Psoas muscle (tissue), 8 donors: ENCODE results near the gene TMCO4. TPM values are rescaled to one million over a fixed set of nuclear protein-coding genes. Genes with fewer than 3 reads are reported as not detected.

ENCODE experiments used
- ATAC-seq, 4 donors: fragments of 200-7000 bp; cut with Tn5 transposase; one replicate each; pipeline ENCODE4 v1.9.1; 2020; ENCODE audit warnings: moderate library complexity in 3 of 4, mild to moderate bottlenecking in 2 of 4
- DNase-seq, 2 donors: peaks; one replicate each; pipeline ENCODE4 v3.0.0-alpha.2; 2020
- H3K27ac ChIP-seq: fragments of 200-600 bp; one replicate; pipeline ENCODE4 v1.8.0; 2022
- H3K27me3 ChIP-seq, 3 donors: fragments of 200-600 bp in 1 of 3; one replicate each; pipeline versions ENCODE4 v1.6.1 to v1.8.0; 2013 to 2022; ENCODE audit warnings: low read length in 2 of 3, mild to moderate bottlenecking in 2 of 3, moderate library complexity in 1 of 3; ENCODE audit not compliant: insufficient read depth in 3 of 3
- H3K36me3 ChIP-seq, 2 donors: fragments of 200-600 bp in 1 of 2; one replicate each; pipeline versions ENCODE4 v1.6.1 to v1.8.0; 2013 to 2022; ENCODE audit warnings: low read depth in 1 of 2, mild to moderate bottlenecking in 1 of 2, moderate library complexity in 1 of 2; ENCODE audit not compliant: insufficient read depth in 1 of 2
- H3K4me1 ChIP-seq: fragments of 200-600 bp; one replicate; pipeline ENCODE4 v1.8.0; 2022
- H3K4me3 ChIP-seq: fragments of 200-600 bp; one replicate; pipeline ENCODE4 v1.8.0; 2022; ENCODE audit warnings: mild to moderate bottlenecking
- H3K9me3 ChIP-seq: fragments of 200-600 bp; one replicate; pipeline ENCODE4 v1.8.0; 2022
- WGBS, 3 donors: extraction: QIAGEN DNeasy Blood & Tissue Kit; methylation state at CpG; one replicate each; pipeline versions ENCODE4 v1.1.6 to v1.1.7; 2013; 5-methylcytosine and 5-hydroxymethylcytosine counted together
- intact Hi-C, 2 donors: fragments of 100-400 bp; cut with DNase I; formaldehyde crosslinking; loops; one replicate each; pipeline versions ENCODE4 v1.11.0 to v1.14.2; 2022
- polyA plus RNA-seq, 3 donors: library from polyadenylated mRNA; stranded (reverse); fragments of 200-250 nt; gene quantifications; one replicate each; pipeline ENCODE4 v1.2.3, GENCODE V29; 2013
- total RNA-seq, 4 donors: library from RNA; stranded (reverse); fragmentation: NEBNext Ultra II Directional in 2 of 4; extraction: Animal tissue kit (Norgen Biotek cat#: 25700) in 2 of 4; gene quantifications; one replicate each; pipeline versions ENCODE4 v1.2.1 to v1.2.4, GENCODE V29; 2021 to 2023
- TF ChIP-seq, protein P1 (sequence below): fragments of 200-600 bp; IDR thresholded peaks from one replicate; pipeline ENCODE4 v1.8.0; 2022; ENCODE audit warnings: antibody characterized with exemption
- donor health status: healthy with polysubstance abuse.
- donor health status: DM: no; HTN: no; CAD: no; lungs with moderate emphysema.
- donor health status: Bipolar disorder and iron deficiency.
- donor health status: healthy.
- donor health status: DM: yes; HTN: yes; CAD: no.
- donor health status: DM: no; HTN: no; CAD: no.
- donor health status: DM: no; HTN: no; CAD: no.
- donor health status: DM: yes; HTN: yes; CAD: no.

The TMCO4 gene
- total and polyA plus RNA-seq, 7 donors = 2.3 to 4.8 (median 3.2) TPM

DNA sequence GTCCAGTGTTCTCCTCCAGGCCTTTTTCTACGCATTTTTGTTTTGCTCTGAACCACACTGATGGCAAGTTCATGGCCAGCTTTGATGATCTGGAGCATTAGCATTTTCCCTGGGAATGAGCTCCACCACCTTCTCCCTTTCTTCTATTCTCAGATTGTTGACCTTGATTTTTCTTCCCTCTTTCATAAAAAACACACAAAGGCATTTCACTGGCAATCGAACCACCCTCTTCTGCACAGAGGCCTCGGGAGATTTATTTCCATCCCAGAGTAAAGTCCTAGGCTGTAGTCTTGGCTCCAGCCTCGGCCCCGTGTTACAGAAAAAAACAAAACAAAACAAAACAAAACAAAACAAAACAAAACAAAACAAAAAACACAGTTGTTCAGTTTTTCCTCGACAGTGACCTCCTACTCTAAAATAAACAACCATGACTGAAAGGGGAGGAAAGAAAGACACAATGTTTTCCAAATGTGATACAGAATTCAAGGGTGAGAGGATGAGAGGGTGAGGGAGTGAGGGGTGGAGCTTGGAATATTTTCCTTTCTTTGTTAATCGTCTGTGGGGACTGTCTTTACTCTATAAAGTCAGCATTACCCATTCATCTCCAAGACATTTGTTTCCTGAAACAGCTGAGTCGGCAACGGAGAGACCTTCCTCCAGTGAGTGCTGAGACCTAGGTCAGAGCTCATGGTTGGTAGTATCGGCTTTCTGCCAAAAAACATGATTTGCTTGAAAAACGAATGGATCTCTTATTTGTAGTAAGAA lies 45.2 kb upstream of the TMCO4 start:
- ATAC-seq (no peak), DNase-seq (no peak)
- WGBS, 3 donors = 20 to 29% (median 25%) methylated on average over 11 of the region's 11 CpGs
- Histone ChIP-seq H3K4me1 (no peaks in the 10 kb centered on the region), H3K27ac (no peak overlapping the region), H3K27me3 (peaks cover 0 to 7% (median 0%) of the 10 kb centered on the region in 3 donors), H3K4me3 (no peak overlapping the region), H3K9me3 (no peaks in the 10 kb centered on the region), H3K36me3 (no peaks in the 10 kb centered on the region)
- intact Hi-C loops = no loop called here
- TF ChIP-seq, protein P1, sequence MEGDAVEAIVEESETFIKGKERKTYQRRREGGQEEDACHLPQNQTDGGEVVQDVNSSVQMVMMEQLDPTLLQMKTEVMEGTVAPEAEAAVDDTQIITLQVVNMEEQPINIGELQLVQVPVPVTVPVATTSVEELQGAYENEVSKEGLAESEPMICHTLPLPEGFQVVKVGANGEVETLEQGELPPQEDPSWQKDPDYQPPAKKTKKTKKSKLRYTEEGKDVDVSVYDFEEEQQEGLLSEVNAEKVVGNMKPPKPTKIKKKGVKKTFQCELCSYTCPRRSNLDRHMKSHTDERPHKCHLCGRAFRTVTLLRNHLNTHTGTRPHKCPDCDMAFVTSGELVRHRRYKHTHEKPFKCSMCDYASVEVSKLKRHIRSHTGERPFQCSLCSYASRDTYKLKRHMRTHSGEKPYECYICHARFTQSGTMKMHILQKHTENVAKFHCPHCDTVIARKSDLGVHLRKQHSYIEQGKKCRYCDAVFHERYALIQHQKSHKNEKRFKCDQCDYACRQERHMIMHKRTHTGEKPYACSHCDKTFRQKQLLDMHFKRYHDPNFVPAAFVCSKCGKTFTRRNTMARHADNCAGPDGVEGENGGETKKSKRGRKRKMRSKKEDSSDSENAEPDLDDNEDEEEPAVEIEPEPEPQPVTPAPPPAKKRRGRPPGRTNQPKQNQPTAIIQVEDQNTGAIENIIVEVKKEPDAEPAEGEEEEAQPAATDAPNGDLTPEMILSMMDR = no peak

DNA sequence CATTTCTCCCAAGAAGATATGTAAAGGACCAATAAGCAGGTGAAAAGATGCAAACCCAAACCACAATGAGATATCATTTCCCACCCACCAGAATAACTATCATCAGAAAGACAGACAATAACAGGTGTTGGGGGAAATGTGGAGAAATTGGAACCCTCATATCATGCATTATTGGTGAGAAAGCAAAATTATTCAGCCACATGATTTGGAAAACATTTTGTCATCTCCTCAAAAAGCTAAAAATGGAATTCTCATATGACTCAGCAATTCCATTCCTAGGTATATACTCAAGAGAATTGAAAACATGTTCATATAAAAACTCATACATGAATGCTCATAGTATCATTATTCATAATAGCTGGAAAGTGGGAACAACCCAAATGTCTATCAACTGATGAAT lies 40.5 kb upstream of the TMCO4 start:
- DNase-seq (no peak), ATAC-seq (no peak)
- intact Hi-C loops = no loop called here
- H3K27me3 ChIP-seq = no peaks in the 10 kb centered on the region
- no peaks in the 10 kb centered on the region for H3K36me3 ChIP-seq
- H3K9me3 ChIP-seq = no peaks in the 10 kb centered on the region
- H3K4me3 ChIP-seq = no peak overlapping the region
- no peaks in the 10 kb centered on the region for H3K4me1 ChIP-seq
- H3K27ac ChIP-seq = no peak overlapping the region
- TF ChIP-seq, protein P1 = no peak

DNA sequence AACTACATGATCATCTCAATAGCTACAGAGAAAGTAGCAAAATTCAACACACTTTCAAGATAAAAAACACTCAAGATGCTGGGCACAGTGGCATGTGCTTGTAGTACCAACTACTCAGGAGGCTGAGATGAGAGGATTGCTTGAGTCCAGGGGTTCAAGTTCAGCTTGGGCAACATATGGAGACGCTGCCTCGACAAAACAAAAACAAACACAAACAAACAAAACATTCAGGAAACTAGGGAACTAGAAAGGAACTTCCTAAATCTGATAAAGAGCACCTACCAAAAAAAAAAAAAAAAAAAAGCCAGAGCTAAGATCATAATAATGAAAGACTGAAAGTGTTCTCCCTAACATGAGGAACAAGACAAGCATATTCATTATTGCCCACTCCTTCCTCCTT lies 38.1 kb upstream of the TMCO4 start:
- intact Hi-C loops = no loop called here
- H3K4me1 ChIP-seq = no peaks in the 10 kb centered on the region
- TF ChIP-seq, protein P1 = no peak
- H3K27ac ChIP-seq = no peak overlapping the region
- DNase-seq (no peak), ATAC-seq (no peak)
- H3K36me3 ChIP-seq = no peaks in the 10 kb centered on the region
- WGBS, 3 donors = 53 to 64% (median 62%) methylated on average over 2 of the region's 2 CpGs
- no peaks in the 10 kb centered on the region for H3K27me3 ChIP-seq
- no peak overlapping the region for H3K4me3 ChIP-seq
- no peaks in the 10 kb centered on the region for H3K9me3 ChIP-seq

DNA sequence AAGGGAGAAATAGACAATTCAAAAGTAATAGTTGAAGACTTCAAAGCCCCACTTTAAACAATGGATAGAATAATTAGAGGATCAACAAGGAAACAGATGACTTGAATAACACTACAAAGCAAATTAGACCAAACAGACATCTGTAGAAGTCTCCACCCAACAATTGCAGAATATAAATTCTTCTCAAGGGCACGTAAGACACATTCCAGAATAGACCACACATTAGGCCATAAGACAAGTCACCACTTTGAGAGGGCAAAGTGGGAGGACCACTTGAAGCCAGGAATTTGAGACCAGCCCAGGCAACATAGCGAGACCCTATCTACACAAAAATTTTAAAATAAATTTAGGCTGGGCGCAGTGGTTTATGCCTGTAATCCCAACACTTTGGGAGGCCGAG lies 35.9 kb upstream of the TMCO4 start:
- no peaks in the 10 kb centered on the region for H3K36me3 ChIP-seq
- no peak overlapping the region for H3K27ac ChIP-seq
- H3K27me3 ChIP-seq = peaks cover 0 to 5% (median 0%) of the 10 kb centered on the region in 3 donors
- DNase-seq (no peak), ATAC-seq (no peak)
- H3K9me3 ChIP-seq = no peaks in the 10 kb centered on the region
- no peak overlapping the region for H3K4me3 ChIP-seq
- WGBS, 3 donors = 88 to 93% (median 88%) methylated on average over 4 of the region's 4 CpGs
- intact Hi-C loops = no loop called here
- H3K4me1 ChIP-seq = no peaks in the 10 kb centered on the region
- TF ChIP-seq, protein P1 = no peak

DNA sequence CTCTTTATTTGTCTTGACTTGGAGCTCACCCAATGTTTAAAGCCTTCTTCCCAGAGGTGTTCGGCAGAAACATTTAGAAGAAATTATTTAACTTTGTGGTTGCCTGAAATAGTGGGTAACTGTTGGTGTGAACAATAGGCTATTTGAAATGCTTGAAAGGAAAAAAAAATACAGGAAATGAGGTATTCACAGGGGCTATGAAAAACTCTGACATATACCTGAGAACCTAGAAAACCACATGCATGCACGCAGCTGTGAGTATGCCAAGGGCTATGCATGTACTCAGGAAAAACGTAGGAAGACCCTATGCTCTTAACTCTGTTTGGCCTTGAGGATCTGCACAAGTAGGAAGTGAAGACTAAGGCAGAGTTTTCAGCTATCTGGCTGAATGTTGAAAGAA lies 31.7 kb upstream of the TMCO4 start:
- DNase-seq (no peak), ATAC-seq (no peak)
- Histone ChIP-seq H3K9me3 (no peaks in the 10 kb centered on the region), H3K4me3 (no peak overlapping the region), H3K36me3 (no peaks in the 10 kb centered on the region), H3K4me1 (no peaks in the 10 kb centered on the region), H3K27ac (no peak overlapping the region), H3K27me3 (peaks cover 0 to 14% (median 2%) of the 10 kb centered on the region in 3 donors)
- intact Hi-C loops = no loop called here
- 79 to 81% (median 81%) methylated on average over 3 of the region's 3 CpGs for WGBS, 3 donors
- TF ChIP-seq, protein P1 = no peak
